Stimulated activated CD8-positive, alpha-beta memory T cell treated with anti-CD3 and anti-CD28 coated beads, Interleukin-2, amount 100 ng/mL, for 1 hour (primary cell): ENCODE measurements around the gene JMJD8.
A peak's percentile ranks its signal among the peaks of the same experiment; 100 is the strongest.

Experiments
- DNase-seq, 2 donors: peaks; one replicate each; pipeline ENCODE4 v3.0.0-alpha.2; 2020; ENCODE audit warnings: low read depth in 2 of 2

Gene JMJD8

DNA sequence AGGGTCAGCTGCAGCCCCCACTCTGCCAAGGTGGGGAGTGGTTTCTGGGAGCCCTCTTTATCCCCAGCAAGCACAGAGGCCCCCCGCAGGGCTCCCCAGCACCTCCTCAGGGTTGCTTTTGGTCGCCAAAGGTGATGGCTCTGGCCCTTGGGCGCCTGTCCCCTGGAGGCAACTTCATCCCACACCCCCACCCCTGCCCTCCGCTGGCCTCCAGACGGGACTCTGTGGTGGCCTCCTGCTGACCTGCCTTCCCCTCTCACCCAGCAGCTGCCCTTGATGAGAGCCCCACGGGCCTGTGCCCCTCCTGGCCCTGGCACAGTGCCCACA is 24.0 kb downstream of the JMJD8 start:
- DNase-seq = no peak

DNA sequence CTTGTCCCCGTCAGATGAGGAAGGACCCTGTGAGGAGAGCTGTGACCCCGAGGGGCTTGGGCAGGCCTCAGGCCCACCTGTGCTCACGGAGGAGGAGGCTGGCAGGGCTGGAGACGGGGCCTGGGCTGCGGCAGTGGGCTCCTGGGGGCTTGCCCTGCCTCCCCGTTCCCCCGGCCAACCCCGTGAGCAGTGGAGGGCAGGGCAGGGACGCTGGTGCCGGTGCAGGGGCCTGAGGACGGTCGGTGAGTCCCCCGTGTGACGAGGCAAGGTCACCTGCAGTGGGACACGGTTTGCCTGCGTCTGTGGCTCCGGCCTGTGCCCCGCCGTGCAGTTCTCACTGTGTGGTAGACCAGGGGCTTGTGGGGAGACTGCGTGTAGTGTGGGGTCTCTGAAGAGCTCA is 24.5 kb downstream of the JMJD8 start:
- no peak for DNase-seq

DNA sequence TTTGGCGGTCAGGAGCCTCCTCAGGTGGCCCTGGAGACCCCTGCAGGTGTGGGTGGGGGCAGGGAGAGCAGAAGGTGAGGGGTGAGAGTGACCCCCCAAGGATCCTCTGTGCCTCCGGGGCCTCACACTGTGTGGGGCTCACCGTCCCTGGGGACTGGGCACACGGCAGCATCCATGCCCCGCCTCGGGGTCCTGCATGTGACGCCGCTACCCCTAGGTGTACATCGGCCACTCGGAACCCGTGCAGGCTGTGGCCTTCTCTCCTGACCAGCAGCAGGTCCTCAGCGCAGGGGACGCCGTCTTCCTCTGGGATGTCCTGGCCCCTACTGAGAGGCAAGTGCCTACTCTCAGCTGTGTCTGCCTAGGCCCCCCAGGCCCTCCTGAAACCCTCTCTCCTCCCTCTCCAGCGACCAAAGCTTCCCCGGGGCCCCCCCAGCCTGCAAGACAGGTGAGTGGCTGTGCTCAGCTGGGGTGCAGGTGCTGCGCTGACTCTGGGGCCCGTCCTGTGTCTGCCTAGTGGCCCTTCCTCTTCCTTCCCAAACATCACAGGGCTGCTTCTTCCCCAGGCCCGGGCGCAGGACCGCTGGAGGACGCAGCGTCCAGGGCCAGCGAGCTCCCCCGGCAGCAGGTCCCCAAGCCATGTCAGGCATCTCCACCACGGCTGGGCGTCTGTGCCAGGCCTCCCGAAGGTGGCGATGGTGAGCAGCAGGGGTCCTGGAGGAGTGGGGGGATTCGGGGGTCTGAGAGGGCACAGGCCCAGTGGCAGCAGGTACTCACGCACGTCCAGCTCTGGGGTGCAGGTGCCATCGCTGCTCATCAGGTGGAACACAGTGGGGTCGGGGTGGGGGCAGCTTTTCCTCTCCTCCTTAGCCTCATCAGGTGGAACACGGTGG is 25.2 kb downstream of the JMJD8 start:
- no peak for DNase-seq

DNA sequence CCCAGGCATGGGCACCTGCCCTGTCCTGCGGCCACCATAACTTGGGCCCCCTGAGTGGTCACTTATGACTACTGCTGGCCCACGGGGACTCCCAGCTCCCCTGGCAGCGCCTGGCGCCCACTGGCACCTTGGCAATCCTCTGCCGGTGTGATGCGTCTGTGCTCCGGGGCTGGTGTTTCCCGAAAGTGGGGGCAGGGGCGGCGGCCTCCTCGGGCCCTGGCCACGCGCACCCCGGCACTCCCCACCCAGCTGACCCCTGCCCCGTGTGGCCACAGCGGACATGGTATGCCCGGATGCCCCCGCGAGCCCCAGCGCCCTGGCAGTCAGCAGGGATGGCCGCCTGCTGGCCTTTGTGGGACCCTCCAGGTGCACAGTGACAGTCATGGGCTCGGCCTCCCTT is 26.6 kb downstream of the JMJD8 start:
- DNase-seq = no peak

DNA sequence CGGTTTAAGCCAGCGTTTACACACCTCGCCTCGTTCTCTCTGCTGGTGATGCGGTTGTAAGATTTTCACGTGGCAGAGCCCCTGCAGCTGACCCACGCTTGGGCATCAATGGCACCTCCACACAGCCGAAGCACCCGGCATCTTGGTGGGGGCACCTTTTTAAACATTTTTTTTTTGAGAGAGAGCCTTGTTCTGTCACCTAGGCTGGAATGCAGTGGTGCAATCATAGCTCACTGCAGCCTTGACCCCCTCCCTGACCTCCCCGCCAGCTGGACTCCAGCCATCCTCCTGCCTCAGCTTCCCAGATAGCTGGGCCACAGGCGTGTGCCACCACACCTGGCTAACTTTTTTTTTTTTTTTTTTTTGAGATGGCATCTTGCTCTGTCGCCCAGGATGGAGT is 30.1 kb downstream of the JMJD8 start:
- DNase-seq = no peak

DNA sequence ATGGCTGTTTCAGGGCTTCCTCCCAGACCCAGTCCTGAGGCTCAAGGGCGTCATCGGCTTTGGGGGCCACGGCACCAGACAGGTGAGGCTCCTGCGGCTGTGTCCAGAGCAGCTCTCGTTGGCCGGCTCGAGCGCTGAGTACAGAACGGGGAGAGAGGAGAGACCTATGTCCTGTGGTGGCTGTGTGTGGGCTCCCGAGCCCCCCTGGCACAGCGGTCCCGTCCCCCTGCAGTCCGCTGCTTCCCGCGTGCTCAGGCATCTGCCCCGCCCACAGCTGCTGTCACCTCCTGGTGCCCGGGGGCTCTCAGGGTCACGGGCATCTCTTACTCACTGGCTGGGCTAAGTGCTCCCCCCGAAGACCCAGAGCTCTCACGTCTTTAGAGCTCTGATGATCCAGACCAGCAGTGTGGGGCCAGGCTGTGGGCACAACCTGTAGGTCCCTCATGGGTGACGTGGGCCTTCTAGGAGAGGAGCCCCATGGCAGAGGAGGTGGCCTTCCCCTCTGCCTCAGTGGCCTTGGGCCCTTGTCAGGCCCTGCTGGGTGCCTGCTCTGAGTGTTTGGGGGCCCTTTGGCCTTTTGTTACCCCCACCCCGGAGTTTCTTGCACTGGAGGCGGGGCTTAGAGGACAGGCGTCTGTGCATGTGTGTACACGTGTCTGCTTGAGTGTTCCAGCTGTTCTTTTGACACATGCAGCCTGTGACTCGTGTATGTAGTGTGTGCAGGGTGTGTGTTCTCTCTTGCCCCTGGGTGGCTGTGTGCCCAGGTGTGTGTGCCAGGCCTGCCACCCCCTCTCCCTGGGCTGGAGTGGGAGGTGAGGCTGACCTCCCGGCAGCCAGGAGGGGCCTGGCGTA is 31.5 kb downstream of the JMJD8 start:
- DNase-seq = no peak

DNA sequence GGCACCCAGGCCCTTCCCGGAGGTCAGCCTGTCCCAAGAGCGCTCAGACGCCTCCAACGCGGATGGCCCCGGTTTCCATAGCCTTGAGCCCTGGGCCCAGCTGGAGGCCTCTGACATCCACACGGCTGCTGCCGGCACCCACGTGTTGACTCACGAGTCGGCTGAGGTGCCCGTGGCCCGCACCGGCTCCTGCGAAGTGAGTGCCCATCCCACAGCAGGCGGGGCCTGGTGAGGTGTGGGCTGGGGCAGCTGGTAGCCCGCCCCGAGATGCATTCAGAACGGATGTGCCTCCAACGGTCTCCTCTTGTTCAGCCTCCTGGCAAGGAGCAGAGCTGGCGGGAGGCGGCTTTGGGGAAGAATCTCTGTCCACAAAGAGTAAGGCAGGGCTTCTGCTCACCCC is 32.3 kb downstream of the JMJD8 start:
- DNase-seq = no peak

DNA sequence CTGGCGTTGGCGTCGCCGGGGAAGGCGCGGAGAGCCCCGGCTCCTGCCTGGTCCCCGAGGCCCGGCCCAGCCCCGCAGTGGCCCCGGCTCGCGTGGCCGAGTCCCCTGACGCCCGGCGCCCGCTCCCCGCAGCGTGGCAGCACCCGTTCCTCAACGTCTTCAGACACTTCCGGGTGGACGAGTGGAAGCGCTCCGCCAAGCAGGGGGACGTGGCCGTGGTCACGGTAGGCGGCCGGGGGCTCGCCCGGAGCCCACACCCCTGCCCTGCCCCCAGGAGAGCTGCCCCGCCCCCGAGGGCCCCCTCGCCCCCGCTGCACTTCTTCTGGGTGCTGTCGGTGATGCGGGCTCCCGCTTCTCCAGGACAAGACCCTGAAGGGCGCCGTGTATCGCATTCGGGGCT is 34.5 kb downstream of the JMJD8 start:
- no peak for DNase-seq

DNA sequence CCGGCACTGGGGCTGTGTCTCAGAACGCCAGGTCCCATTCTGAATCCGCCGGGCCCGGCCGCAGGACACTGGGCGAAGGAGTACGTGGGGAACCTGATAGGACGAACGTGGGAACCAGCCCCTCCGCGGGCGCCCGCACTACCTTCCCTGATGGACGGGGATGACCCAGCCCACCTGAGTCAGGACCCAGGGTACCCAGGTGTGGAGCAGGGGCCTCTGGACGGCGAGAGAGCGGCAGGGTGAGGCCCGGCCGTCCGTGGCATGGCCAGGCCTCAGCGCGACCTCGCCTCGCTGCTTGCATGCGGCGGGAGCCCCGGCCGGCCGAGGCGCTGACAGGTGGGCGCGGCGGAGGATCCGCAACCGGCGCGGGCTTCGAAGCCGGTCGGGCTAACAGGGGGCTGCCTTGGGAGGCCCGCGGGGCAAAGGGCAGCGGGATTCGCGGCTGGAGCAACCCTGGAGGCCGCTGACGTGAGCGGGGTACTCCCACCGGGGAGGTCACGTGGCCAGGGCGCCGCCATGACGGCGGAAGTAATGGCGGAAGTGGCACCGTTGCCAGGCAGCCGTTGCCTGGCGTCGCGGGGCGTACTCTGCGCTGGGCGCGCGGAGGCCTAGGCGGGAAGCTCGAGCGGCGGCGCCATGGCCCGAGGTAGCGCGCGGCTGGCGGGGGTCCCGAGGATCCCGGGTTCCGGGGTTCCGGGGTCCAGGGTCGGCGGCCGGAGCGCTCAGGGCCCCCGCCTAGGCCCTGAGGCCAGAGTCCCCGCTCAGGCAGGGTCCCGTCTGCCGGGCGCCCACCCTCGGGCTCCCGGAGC is 35.1 kb downstream of the JMJD8 start, which contains the start of gene WDR90:
WDR90 (plus strand) TSS at position 585 of the 809 bp plus-strand sequence; CDS start at position 637, 52 bp downstream.
- peak; percentile 83 to 86 for DNase-seq

DNA sequence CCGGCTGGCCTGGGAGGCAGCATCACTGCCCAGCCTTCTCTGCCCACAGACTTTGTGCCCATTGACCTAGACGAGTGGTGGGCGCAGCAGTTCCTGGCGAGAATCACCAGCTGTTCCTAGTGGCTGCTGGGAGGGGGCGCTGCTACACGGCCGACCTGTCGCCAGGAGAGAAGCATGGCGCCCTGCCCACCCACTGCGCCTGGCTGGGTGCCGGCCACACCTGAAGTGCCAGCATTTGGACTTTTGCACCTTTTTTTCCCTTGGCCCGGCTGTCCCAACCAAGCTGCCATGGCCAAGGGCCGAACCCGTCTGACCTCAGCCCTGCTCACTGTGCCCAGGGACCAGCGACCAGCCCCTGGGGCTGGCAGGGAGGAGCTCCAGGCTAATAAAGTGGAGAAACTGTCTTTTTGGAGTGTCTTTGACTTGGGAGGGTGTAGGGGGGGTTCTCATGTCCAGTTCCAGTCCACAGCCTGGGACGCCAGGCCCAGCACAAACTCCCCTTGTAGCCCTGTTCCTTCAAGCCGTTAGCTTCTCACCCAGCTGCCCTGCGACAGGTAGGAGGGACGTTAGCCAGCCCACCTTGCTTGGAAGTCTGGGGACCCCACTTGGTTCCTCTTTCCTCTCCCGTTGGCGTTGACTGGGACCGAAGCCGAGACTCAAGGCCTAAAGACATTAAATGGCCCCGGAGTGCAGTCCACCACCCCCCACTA is 35.9 kb downstream of the JMJD8 start:
- DNase-seq = no peak

DNA sequence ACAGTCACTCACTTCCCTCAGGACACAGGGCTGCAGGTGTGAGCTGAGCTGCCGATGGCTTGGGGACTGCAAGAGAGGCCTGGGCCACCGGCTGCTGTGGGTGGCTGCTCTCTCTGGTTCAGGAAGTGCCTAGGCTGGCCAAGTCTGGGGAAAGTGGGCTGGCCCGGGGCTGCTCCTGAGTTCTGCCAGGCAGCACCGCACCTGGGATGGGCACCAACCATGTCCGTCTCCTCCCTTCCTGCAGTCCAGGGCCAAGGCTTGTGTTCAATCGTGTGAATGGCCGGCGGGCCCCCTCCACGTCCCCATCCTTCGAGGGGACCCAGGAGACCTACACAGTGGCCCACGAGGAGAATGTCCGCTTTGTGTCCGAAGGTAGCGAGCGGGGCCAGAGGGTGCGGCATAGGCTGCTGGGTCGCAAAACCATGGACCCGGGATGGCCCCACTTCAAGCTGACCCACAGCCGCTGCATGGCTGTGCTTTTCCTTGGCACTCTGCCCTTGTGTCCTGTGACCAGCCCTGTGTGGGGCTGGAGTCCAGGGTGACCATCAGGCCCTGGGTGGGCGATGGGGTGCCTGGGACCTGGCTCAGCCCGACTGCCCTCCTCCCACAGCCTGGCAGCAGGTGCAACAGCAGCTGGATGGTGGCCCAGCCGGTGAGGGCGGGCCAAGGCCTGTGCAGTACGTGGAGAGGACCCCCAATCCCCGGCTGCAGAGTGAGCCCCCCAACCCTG is 36.8 kb downstream of the JMJD8 start:
- no peak for DNase-seq

DNA sequence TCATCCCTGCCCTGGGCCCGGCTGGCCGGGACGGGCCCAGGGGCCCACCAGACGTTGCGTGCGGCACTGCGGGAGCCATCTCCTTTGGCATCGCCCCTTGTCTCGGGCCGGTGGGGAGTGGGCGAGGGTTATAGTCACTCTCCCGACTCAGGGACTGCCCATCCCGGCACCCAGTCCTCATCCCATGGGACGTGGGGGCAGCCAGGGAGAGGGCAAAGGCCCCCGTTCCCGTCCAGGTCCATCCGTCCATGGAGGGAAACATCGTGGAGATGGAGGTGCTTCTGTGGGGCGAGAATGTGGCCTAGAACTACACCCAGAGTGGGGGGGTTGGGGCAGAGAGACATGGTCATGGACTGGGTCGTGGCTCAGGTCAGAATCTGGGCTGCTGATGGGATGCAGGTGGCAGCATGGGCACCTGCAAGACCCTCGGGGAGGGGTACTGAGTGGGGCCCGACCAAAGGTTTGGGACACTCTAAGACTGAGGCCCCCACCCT is 37.4 kb downstream of the JMJD8 start:
- no peak for DNase-seq

DNA sequence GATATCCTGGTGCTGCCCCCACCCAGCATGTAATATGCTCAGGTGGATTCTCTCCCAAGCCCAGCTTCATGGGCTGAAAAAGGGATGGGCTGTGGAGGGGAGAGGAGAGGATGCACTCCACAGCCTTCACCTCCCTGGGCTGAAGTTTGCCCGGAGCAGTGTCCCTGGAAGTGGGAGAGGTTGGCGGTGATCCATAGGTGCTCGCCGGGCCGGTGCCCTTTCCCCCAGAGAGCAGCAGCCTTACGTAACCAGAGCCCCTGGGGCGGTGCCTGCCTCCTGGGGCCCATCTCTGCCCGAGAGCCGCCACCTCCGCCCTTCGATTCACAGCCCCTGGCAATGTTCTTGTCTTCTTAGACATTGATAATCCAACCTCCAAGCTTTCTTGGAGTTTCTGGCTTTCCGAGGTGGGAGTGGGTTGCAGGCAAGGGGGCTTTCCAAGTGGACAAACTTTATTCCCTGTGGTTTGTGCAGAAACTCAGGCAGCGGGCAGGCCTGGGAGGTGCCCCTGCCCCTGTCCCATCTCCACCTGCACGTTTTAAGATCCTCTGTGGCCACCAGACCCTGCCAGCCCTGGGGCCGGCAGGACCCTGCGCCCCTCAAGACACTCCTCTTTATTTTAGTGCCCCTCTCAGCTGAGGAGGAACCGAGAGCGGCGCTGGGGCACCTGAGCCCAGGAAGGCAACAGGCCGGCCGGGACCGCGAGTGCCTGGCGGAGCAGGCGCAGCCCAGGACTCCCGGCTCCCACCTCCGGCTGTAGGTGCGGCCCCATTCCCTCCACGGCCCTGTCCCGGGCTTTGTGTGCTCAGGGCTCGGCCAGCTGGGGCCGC is 38.1 kb downstream of the JMJD8 start:
- no peak for DNase-seq

DNA sequence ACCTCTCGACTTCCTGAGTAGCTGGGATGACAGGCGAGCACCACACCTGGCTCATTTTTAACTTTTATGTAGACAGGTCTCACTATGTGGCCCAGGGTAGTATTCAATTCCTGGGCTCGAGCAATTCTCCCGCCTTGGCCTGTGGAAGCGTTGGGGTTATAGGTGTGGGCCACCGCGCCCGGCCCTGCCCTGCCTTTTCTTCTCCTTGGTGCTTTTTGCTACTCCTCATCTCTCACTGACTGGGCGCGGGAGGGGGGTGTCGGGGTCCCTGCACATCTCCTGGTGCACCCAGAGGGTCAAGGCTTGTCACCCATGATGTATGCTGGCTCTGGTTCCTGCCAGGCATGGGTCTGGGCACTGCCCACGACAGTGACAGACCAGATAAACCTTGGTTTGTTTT is 39.6 kb downstream of the JMJD8 start:
- no peak for DNase-seq

DNA sequence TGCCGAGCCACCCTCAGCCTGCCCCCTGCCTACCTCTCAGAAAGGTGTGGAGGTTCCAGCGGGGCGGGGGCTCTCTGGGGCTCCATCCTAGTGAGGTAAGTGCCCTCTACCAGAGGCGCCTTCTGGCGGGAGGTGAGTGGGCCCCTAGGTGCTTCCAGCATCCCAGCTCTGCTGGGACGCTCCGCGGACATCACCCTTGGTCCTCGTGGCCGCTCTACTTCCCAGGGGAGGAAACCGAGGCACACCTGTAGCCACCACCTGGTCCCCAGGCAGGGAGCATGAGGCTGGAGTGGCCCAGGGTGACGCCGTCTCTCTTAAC is 41.1 kb downstream of the JMJD8 start:
- DNase-seq = no peak

DNA sequence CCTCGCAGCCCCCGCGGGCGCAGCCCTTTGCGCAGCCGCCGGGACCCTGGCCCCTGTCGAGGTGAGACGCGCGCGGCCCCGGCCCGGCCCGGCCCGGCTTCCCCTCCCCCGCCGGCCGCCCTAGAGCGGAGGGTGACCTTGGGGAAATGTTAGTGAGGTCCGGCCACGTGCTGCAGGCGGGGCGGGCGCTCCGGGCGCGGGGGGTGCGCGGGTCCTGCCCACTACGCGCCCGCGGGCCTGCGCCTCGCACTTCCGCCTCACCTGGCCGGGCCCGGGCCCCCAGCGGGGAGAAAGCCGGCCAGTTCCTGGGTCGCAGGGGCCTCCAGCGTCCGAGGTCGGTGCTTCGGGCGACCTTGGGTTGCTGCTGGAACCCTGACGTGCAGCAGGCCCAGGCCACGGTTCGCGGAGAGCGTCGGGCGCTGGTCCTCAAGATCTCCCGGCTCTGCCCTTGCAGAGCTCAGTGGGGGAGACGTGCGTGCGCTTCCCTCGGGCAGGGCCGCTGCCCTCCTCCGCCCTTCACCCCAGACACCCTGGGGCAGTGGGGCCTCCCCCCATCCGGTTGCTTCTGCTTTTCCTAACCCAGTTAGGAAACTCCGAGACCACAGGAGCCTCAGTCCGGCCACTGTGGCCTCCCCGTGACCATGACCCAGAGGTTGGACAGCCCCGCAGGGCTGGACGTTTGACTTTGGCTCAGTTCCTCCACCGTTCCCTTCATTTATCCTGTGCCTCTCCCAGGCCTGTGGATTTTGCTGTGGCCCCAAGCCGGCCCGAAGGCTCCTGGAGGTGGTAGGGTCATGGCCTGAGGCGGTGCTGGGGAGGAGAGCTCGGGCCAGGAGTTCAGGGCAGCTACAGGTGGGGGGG is 41.7 kb downstream of the JMJD8 start:
- no peak for DNase-seq

DNA sequence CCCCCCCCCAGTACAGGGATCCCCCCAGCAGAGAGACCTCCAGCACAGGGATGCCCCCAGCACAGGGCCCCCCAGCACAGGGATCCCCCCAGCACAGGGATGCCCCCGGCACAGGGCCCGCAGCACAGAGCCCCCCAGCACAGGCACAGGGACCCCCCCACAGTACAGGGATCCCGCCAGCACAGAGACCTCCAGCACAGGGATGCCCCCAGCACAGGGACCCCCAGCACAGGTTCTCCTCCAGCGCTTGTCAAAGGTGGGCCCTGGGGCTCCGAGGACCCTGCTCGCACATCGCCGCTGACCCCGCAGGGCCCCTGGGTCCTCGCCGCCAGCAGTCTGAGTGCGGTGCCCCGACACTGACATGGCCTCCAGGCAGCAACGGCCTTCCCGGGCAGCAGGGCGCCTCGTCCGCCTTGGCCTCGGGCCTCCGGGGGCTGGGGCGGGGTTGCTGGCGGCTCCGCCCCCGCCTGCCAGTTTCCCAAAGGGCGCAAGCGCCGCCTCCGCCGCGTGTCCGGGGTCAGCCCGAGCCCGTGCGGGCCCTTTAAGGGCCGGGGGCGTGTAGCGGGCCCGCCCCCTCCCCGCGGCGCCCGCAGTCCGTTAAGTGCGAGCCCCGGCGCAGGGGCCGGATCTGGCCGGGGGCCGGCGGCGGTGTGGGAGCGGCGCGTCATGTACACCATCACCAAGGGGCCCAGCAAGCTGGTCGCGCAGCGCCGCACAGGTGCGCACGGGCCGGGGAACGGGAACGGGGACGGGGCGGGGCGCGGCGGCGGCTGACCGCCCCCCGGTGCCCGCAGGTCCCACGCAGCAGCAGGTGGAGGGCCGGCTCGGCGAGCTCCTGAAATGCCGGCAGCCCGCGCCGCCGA is 42.6 kb downstream of the JMJD8 start, which contains the start of gene MCRIP2:
MCRIP2 (plus strand) TSS at position 503 of the 863 bp plus-strand sequence; CDS start at position 667, 164 bp downstream.
- peak; percentile 18 to 29 for DNase-seq

DNA sequence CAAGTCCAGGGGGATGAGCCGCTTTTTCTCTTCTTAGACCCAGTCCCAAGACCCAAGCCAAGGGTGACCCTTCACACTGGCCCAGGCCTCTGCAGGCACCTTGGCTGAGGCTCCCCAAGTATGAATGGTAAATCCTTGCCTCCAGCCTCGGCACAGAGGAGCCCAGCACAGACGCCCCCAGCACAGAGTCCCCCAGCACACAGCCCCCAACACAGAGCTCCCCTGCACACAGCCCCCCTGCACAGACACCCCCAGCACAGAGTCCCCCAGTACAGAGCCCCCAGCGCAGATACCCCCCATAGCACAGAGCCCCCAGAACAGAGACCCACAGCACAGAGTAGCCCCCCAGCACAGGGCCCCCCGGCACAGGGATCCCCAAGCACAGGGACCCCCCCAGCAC is 43.5 kb downstream of the JMJD8 start:
- DNase-seq = no peak
